MM.1S (cell line): Measurements from ENCODE around the gene CA9.

Experiments used
- DNase-seq: peaks from one replicate; pipeline ENCODE4 v3.0.0-alpha.2; 2015
- H2AFZ ChIP-seq: fragments of 300-600 bp; sonication (generic); 2 replicates; pipeline ENCODE4 v1.6.0; 2016; ENCODE audit warnings: antibody characterized with exemption, low read length
- H3F3A ChIP-seq: fragments of 300-600 bp; sonication (generic); 2 replicates; pipeline ENCODE4 v1.6.1; 2016; ENCODE audit warnings: mild to moderate bottlenecking, antibody characterized with exemption, low read length, moderate library complexity, mixed read lengths; ENCODE audit not compliant: insufficient read depth
- H3K27ac ChIP-seq: fragments of 300-600 bp; sonication (generic); 2 replicates; pipeline ENCODE4 v1.5.1; 2016; ENCODE audit warnings: mild to moderate bottlenecking, low read length
- H3K27me3 ChIP-seq: fragments of 300-600 bp; sonication (generic); replicated peaks from 2 replicates; pipeline ENCODE4 v1.6.0; 2016; ENCODE audit warnings: low read length; ENCODE audit not compliant: insufficient read depth
- H3K36me3 ChIP-seq: fragments of 300-600 bp; sonication (generic); replicated peaks from 2 replicates; pipeline ENCODE4 v1.6.1; 2016; ENCODE audit warnings: mild to moderate bottlenecking, low read length, mixed read lengths; ENCODE audit not compliant: insufficient read depth
- H3K4me1 ChIP-seq: fragments of 300-600 bp; sonication (generic); 2 replicates; pipeline ENCODE4 v1.6.1; 2016; ENCODE audit warnings: low read length, mixed read lengths
- H3K4me2 ChIP-seq: fragments of 300-600 bp; sonication (generic); 2 replicates; pipeline ENCODE4 v1.6.0; 2016; ENCODE audit warnings: low read depth, low read length
- H3K4me3 ChIP-seq: fragments of 300-600 bp; sonication (generic); 2 replicates; pipeline ENCODE4 v1.5.1; 2016; ENCODE audit warnings: low read length, mixed read lengths
- H3K79me2 ChIP-seq: fragments of 300-600 bp; sonication (generic); 2 replicates; pipeline ENCODE4 v1.6.1; 2016; ENCODE audit warnings: mixed run types, low read length, mixed read lengths
- H3K9ac ChIP-seq: fragments of 300-600 bp; sonication (generic); 2 replicates; pipeline ENCODE4 v1.6.1; 2016; ENCODE audit warnings: low read length, mixed read lengths
- H3K9me2 ChIP-seq: fragments of 300-600 bp; sonication (generic); replicated peaks from 2 replicates; pipeline ENCODE4 v1.6.1; 2016; ENCODE audit warnings: mild to moderate bottlenecking, low read length, mixed read lengths; ENCODE audit not compliant: insufficient read depth
- H3K9me3 ChIP-seq: fragments of 300-600 bp; sonication (generic); replicated peaks from 2 replicates; pipeline ENCODE4 v1.6.1; 2016; ENCODE audit warnings: mild to moderate bottlenecking, low read length, mixed read lengths; ENCODE audit not compliant: insufficient read depth
- H4K20me1 ChIP-seq: fragments of 300-600 bp; sonication (generic); 2 replicates; pipeline ENCODE4 v1.6.1; 2016; ENCODE audit warnings: mild to moderate bottlenecking, low read length, moderate library complexity, mixed read lengths; ENCODE audit not compliant: insufficient read depth
- EZH2 ChIP-seq: fragments of 300-600 bp; sonication (generic); optimal IDR thresholded peaks from 2 replicates; pipeline ENCODE3; 2017; ENCODE audit warnings: low read depth, mild to moderate bottlenecking, antibody characterized with exemption, low read length, mixed read lengths
- EZH2phosphoT487 ChIP-seq: fragments of 300-600 bp; sonication (generic); IDR thresholded peaks from 2 replicates; pipeline ENCODE4 v1.6.1; 2018; ENCODE audit warnings: antibody characterized with exemption, low read length
- TF ChIP-seq, protein P1 (sequence below): fragments of 300-600 bp; sonication (generic); IDR thresholded peaks from 2 replicates; pipeline ENCODE4 v1.5.1; 2016; ENCODE audit warnings: antibody characterized with exemption, low read length, mixed read lengths

The CA9 gene

GRCh38 chr9:35667939-35668338 lies 5.8 kb upstream of the CA9 start:
- Histone ChIP-seq H3K9me3 (no peaks in the 10 kb centered on the region), H3K27ac (no peak overlapping the region), H3K79me2 (no peaks in the 10 kb centered on the region), H3K4me1 (peaks cover 9% of the 10 kb centered on the region), H3F3A (peaks cover 16% of the 10 kb centered on the region), H3K4me2 (no peak overlapping the region), H4K20me1 (no peaks in the 10 kb centered on the region), H3K36me3 (no peaks in the 10 kb centered on the region), H3K4me3 (no peak overlapping the region), H3K9ac (no peak overlapping the region), H3K27me3 (no peaks in the 10 kb centered on the region), H2AFZ (no peak overlapping the region), H3K9me2 (no peaks in the 10 kb centered on the region)
- DNase-seq = no peak
- TF ChIP-seq, protein P1, sequence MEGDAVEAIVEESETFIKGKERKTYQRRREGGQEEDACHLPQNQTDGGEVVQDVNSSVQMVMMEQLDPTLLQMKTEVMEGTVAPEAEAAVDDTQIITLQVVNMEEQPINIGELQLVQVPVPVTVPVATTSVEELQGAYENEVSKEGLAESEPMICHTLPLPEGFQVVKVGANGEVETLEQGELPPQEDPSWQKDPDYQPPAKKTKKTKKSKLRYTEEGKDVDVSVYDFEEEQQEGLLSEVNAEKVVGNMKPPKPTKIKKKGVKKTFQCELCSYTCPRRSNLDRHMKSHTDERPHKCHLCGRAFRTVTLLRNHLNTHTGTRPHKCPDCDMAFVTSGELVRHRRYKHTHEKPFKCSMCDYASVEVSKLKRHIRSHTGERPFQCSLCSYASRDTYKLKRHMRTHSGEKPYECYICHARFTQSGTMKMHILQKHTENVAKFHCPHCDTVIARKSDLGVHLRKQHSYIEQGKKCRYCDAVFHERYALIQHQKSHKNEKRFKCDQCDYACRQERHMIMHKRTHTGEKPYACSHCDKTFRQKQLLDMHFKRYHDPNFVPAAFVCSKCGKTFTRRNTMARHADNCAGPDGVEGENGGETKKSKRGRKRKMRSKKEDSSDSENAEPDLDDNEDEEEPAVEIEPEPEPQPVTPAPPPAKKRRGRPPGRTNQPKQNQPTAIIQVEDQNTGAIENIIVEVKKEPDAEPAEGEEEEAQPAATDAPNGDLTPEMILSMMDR = no peak
- TF ChIP-seq EZH2phosphoT487 (no peak), EZH2 (no peak)

DNA sequence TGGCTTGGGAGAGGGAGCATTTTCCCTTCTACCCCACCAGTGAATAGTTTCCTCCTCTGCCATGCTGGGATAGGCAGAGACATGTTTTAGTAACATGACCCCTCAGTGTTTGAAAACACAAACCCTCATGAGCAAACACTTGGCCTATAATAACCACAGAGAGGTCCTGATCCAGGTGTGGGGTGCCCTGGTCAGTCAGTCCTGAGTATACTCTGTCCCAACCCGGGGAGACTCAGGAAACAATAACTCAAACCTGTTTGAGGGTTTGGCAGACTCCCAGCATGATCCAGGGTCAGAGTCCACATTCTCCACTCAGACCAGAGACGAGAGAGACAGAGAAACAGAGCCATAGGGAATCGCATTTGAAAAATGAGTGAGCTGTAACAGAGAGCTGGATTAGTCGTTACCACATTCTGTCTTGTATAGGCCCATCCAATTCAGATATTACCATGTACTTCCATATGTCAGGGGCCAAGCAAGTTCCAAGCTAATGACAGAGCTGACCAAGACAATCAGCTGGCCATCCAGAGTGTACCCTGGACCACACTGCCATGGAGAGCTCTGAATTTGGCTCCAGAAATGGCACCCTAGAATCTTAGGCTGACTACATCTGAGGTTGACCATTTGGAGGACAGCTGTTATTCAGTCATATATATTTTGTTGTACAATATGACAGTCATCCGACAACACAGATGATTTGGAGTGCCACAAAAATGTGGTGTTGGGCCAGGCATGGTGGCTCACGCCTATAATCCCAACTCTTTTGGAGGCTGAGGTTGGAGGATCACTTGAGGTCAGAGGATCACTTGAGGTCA lies 4.2 kb upstream of the CA9 start:
- H2AFZ ChIP-seq = no peak overlapping the region
- H3K9me2 ChIP-seq = no peaks in the 10 kb centered on the region
- no peak overlapping the region for H3K9ac ChIP-seq
- peaks cover 5% of the 10 kb centered on the region; the same call in 1 of the 2 replicates for H3F3A ChIP-seq
- no peaks in the 10 kb centered on the region for H3K9me3 ChIP-seq
- peaks cover 4% of the 10 kb centered on the region; the same call in 1 of the 2 replicates for H3K27me3 ChIP-seq
- no peak for DNase-seq
- H3K27ac ChIP-seq = no peak overlapping the region
- no peaks in the 10 kb centered on the region for H4K20me1 ChIP-seq
- no peaks in the 10 kb centered on the region for H3K79me2 ChIP-seq
- H3K4me2 ChIP-seq = no peak overlapping the region
- no peak overlapping the region for H3K4me3 ChIP-seq
- H3K4me1 ChIP-seq = peaks cover 1% of the 10 kb centered on the region; the same call in 1 of the 2 replicates
- no peak for TF ChIP-seq EZH2phosphoT487
- TF ChIP-seq, protein P1 = no peak
- TF ChIP-seq EZH2 = no peak
- H3K36me3 ChIP-seq = no peaks in the 10 kb centered on the region

DNA sequence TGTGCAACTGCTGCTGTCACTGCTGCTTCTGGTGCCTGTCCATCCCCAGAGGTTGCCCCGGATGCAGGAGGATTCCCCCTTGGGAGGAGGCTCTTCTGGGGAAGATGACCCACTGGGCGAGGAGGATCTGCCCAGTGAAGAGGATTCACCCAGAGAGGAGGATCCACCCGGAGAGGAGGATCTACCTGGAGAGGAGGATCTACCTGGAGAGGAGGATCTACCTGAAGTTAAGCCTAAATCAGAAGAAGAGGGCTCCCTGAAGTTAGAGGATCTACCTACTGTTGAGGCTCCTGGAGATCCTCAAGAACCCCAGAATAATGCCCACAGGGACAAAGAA lies 265 bp downstream of the CA9 start:
- Histone ChIP-seq H3K9me3 (no peaks in the 10 kb centered on the region), H3K4me3 (no peak overlapping the region), H3K4me1 (no peaks in the 10 kb centered on the region), H3K4me2 (no peak overlapping the region), H3K27me3 (peaks cover 15% of the 10 kb centered on the region; the same call in 1 of the 2 replicates), H3K36me3 (no peaks in the 10 kb centered on the region), H3F3A (no peaks in the 10 kb centered on the region), H3K79me2 (no peaks in the 10 kb centered on the region), H4K20me1 (no peaks in the 10 kb centered on the region), H2AFZ (no peak overlapping the region), H3K9me2 (no peaks in the 10 kb centered on the region), H3K9ac (no peak overlapping the region), H3K27ac (no peak overlapping the region)
- DNase-seq = no peak
- TF ChIP-seq EZH2 (no peak), EZH2phosphoT487 (no peak)
- TF ChIP-seq, protein P1 = no peak
